CD4-positive, alpha-beta T cell treated with Interferon gamma for 1 hour (primary cell): ENCODE results near the gene DHX8.

Experiments
- DNase-seq: peaks from one replicate; pipeline ENCODE4 v3.0.0-alpha.2; 2020

Gene DHX8

DNA sequence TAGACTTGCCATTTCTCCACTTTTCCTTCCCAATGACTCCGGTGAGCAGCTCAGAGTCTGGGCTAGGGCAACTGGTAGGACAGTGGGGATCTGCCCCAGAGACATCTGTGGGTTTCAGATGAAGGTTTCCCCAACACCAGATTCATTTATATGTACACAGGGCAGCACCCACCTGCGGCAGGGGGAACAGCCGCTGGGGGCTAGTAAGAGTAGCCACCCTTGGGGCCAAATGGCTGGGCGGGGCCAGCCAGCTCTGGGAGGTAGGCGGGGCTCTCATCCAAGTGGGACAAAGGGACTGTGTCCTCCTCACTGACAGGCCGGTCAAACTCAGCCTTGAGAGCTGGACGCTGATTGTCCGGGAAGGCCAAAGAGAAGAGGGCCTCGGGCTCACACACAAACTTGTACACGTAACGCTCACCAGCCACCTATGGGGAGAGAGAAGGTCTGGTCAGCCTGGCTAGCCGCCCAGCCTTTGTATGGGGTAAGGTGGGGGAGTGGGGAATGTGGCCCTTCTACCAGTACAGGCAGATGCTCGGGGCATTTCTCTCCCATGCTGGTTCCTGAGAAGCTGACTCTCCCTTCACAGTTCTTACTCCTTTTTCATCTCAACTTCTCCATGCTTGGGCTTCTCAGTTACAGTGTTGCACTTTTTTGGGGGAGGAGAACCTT lies 44.7 kb downstream of the DHX8 start:
- DNase-seq = no peak

GRCh38 chr17:43528988-43529814 lies 45.4 kb downstream of the DHX8 start:
- DNase-seq = no peak

DNA sequence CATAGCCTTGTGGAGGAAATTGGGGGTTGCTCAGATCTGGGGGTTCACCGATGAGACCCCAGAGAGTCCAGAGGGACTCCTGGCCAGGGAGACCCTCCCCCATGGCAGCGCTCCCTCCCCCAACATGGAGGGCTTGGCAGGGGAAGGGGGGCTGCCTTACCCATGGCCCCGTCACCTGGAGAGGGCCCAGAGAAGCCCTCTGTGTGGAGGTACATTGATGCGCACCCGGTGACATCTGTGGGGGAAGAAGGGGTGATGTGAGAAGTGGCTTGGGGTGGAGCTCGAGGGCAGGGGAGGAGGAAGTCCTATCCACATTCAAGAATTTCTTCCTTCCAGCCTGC lies 46.1 kb downstream of the DHX8 start:
- DNase-seq = no peak

GRCh38 chr17:43530288-43531081 lies 46.7 kb downstream of the DHX8 start:
- no peak for DNase-seq

GRCh38 chr17:43531082-43531378 lies 47.3 kb downstream of the DHX8 start:
- DNase-seq = no peak

DNA sequence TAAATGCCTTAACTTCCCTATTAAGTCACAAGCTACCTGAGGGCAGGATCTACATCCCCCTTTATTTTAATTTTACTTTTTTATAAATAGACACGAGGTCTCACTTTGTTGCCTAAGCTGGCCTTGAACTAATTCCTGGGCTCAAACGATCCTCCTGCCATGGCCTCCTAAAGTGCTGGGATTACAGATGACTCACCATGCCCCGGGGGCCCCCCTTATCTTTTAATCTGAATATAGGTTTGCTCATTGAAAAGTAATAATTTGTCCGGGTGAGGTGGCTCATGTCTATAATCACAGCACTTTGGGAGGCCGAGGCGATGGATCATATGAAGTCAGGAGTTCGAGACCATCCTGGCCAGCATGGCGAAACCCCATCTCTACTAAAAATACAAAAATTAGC lies 48.2 kb downstream of the DHX8 start:
- no peak for DNase-seq

DNA sequence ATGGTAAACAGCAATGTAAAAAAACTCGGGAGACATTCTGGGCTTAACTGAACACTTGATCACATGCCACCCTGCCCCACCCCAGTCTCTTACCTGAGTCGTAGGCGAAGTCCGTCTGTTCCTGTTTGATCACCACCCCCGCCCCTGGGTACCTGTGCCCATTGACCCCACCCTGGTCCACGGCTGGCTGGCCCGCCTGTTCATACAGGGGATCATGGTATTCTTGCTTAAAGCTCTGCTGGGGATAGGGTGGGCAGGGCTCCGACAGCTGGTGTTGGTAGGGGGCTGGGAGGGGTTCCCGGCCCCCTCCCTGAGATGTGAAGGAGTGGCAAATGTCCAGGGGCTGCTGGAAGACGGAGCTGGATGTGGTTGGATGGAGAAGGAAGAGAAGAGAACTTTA lies 48.8 kb downstream of the DHX8 start:
- no peak for DNase-seq

GRCh38 chr17:43533699-43534098 lies 49.9 kb downstream of the DHX8 start:
- no peak for DNase-seq

DNA sequence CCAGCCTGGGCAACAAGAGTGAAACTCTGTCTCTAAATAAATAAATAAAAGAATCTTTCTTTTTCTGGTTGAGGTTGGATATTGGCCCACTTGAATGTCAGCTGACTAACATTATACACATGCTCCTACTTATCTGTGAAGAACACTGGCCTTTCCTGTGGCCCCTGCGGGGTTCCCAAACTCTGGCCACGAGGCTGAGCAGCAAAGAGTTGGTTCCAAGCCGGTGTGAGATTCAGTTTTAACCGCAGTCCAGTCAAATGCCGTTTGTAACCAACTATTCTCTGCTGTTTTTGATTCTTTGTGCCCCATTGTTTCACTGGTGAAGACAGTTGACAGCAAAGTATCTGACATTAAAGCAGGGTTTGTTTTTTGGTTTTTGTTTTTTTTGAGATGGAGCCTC lies 51.1 kb downstream of the DHX8 start:
- no peak for DNase-seq

DNA sequence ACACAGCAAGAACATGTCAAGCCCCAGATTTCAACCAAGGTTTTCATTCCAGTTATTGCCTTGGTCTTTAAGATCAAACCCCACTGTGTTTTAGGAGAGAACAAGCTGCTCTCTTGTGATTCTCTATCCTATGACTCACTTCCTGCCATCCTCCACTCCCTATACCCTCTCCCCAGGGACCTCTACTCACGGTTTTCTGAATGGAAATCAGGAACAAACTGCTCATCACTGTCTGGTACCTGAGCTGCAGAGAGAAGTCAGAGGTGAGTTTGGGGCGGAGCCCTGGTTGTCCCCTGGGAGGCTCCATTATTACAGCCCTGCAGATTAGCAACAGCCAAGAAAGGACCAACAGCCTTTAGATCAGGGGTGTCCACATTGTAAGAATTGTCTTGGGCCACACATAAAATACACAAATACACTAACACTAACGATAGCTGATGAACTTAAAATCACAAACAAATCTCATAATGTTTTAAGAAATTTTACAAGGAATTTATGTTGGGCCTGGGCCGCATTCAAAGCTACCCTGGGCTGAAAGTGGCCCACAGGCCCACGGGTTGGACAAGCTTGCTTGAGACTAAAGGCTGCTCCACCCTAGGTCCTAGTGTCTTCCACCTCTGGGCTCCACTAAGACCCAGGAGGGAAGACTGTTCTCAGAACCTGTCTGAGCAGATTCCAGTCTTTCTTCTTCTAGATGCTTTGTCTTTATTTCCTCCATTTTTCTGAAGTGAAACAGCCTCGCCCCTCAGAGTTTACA lies 52.6 kb downstream of the DHX8 start:
- no peak for DNase-seq

- DNase-seq = no peak
These were observed 57.3 kb downstream of the DHX8 start for GRCh38 chr17:43540821-43541674.

- no peak for DNase-seq
These were observed 59.1 kb downstream of the DHX8 start for GRCh38 chr17:43542859-43543258.

DNA sequence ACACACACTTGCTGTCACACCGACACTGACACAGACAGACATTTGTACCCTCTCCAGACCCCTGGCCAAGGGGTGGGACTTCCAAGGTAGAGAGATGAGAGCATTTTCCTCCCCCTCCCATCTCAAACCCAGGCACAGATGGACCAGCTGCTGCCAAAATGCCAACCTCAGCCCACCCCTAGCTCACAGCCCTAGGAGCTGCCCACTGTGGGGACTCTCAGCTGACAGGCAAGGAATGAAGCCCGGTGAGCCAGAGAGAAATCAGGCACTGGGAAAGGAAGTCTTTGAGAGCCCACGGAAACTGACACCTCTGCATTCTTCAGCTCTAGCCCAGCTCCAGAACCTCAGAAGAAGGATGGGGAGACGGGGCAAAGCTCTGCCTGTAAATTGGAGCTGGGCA lies 59.5 kb downstream of the DHX8 start:
- DNase-seq = no peak

DNA sequence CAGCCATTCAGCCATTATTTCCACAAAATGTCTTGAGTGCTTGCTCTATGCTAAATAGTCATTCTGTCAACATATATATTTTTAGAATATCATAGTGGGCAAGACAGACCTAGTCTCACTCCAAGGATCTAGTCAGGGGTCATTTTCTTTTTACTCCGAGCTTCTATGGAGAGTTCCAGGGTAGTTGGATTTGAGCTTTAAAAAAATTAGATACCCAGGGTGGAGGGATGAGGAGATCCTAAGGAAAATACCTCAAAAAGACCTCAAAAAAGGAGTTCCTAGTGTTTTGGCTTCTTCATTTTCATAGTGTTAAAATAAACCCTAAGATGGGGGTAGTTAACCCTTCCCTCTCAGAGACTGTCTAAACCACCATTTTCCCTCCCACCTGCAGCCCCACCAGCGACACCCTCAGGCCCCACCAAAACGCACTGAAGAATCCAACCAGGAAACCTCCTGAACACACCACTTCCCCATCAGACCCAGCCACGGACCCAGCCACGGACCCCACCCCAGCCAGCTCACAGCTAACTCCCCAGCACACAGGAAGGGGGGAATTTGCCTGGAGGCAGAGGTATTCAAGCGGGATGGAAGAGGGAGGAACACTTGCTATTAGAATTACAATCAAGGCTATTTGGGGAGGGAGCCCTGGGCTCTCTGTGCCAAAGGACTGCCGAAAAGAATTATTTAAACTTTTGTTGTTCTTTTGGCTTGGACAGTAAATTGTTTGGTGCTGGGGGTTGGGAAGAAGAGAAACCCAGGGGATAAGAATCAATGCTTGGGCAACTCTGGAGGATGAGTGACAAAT lies 60.2 kb downstream of the DHX8 start:
- DNase-seq = no peak

DNA sequence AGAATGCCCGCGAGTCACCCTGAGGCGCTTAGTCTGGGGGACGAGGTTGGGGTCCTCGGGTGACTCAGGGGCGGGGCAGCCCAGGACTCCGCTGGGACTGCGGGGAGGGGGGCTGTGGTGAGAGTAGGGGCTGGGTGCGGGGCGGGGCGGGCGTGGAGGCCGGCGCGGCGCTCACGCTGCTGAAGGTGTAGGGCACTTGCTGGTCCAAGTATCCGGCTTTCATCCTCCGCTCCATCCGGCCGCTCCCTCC lies 61.5 kb downstream of the DHX8 start:
- no peak for DNase-seq

- DNase-seq = peak; percentile 88
These were observed 62.8 kb downstream of the DHX8 start, which contains the start of gene ETV4 for GRCh38 chr17:43546319-43547188. TSS of gene ETV4 (minus strand) at chr17:43546340. CDS start at chr17:43545617, 723 bp downstream.

DNA sequence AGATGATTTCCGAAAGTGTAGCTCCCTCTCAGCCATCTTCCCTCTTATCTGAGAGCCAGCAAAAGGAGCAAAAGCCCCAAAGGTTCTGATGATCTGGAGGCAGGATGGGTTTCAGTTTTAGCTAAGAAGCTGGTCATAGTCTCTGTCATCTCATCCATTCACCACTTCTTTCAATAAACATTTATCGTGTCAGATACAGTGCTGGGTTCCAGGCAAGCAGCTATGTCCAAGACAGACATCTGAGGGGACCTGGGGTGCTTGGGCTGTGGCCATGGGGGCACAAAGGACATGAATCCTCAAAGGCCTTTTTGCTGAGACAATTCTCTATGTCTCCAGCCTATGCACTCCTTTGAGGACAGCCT lies 63.4 kb downstream of the DHX8 start:
- no peak for DNase-seq

GRCh38 chr17:43547659-43548256 lies 64.0 kb downstream of the DHX8 start:
- no peak for DNase-seq

- no peak for DNase-seq
These were observed 65.1 kb downstream of the DHX8 start for GRCh38 chr17:43548689-43549379.

DNA sequence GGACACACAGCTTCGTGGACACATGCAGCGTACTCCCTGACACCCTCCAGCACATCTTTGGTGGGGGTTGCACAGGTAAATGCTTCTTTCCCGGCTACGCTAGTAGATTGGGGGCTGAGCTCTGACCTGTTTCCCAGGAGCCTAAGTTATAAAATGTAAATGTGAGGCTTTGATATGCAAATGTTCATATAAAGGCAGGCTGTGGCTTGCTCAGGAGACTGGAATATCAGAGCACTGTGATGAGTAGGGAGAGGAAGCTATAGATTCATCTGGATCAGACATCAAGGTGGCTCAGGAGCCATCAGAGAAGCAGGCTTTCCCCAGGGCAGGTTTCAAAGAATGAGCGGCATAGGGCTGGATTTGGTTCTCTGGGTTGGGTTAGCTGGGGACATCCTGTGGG lies 65.7 kb downstream of the DHX8 start:
- no peak for DNase-seq
